Measurements from ENCODE around the gene LRRC37A. TPM values are rescaled to one million over a fixed set of nuclear protein-coding genes. Genes with fewer than 3 reads are reported as not detected.
"Not testable (repeated sequence)": the region's sequence is repeated elsewhere in the genome, so short reads cannot be mapped to it uniquely, and the experiment has no call there.

Gene LRRC37A
- total and polyA plus RNA-seq, 4 experiments from 2014 or later, result 0.05 to 12.9 (median 6.7) TPM

DNA sequence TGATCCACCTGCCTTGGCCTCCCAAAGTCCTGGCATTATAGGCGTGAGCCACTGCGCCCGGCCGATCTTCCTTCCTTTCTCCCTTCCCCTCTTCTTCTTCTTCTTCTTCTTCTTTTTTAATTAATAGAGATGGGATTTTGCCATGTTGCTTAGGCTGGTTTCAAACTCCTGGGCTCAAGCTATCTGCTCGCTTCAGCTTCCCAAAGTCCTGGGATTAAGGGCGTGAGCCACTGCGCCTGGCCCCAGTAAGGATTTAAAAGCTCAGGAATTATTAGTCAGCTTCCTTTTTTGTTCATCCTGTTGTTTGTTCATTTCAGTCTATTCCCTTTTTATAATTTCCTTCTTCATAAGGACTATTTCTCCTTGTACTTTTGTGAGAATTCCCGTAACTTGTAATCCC, 32.7 kb upstream of the LRRC37A start:
- Histone ChIP-seq H3K9me3 (ENCODE audit: control insufficient read depth in 1 of 2, low read length in 2 of 2) (no peaks in the 10 kb centered on the region), H3K4me3 (ENCODE audit: low read length in 2 of 2) (no peak overlapping the region), H3K36me3 (ENCODE audit: insufficient read depth, low read length) (no peaks in the 10 kb centered on the region), H3K27me3 (ENCODE audit: insufficient read depth, low read length) (no peaks in the 10 kb centered on the region), H3K27ac (ENCODE audit: low read depth, low read length) (no peak overlapping the region), H3K4me1 (ENCODE audit: insufficient read depth, low read length) (peaks cover 27% of the 10 kb centered on the region)
- CTCF ChIA-PET (ENCODE audit: partially characterized antibody), result interaction anchor here (1.2 kb wide), 2 partner anchors 10 to 49 kb away, joined by 3 read pairs; no protein-coding TSS in a partner anchor
- H3K9me3 Mint-ChIP-seq, result no peaks in the 10 kb centered on the region
- peak overlapping the region in 2 of 8 donors; percentile 0 to 52 for H3K4me3 Mint-ChIP-seq
- H3K36me3 Mint-ChIP-seq, result peaks cover 0 to 12% of the 10 kb centered on the region in 2 donors
- H3K27me3 Mint-ChIP-seq, result peaks cover 2 to 12% of the 10 kb centered on the region in 2 donors
- intact Hi-C loops (cut with micrococcal nuclease), result no loop called here
- peaks cover 18 to 36% (median 28%) of the 10 kb centered on the region in 4 donors for H3K4me1 Mint-ChIP-seq
- DNase-seq, result no peak
- H3K27ac Mint-ChIP-seq, result peak overlapping the region in 1 of 7 donors; percentile 48
- POLR2A ChIA-PET (ENCODE audit: partially characterized antibody), result no interaction called here

DNA sequence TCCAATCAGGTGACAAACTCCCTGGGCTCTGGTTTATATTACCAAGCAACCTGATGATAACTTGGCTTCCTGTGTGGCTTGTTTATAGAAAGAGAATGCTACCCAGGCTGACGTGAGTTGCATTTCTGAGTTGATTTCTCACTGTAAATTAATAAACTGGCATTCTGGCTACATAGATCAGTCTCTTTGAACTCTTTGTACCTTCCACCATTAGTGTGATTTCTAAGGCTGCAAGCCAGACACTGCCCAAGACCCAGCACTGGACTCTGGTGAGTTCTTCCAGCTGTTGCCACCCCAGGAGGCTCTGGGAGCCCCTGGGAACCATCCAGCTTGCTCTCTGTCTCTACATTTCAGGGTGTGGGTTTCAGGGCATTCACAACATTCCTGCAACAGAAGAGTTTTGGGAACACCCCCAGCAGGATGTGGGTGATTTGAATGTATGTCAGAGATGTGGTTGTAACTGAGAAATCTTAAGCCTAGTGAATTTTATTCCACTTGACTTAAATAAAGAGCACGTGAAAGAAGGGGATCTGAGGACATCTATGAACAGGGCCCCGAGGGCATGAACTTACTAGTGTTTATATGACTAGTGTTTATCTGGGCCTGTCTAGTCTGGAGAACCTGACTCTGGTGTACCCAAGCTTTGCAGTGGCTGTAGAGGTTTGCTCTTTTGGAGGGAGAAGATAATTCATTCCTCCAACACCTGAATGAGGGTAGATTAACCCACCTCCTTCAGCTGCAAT, 30.3 kb upstream of the LRRC37A start:
- peak overlapping the region; percentile 18 for H3K27ac ChIP-seq (ENCODE audit: low read depth, low read length)
- H3K4me1 ChIP-seq (ENCODE audit: insufficient read depth, low read length), result peaks cover 33% of the 10 kb centered on the region
- POLR2A ChIA-PET (ENCODE audit: partially characterized antibody), result interaction anchor here (0.6 to 2.9 kb wide), 5 partner anchors 12 to 262 kb away, joined by 3 to 10 read pairs (median 3); partner anchors contain the start of gene KANSL1
- peak overlapping the region; percentile 66 to 96 (median 90) for H3K27ac Mint-ChIP-seq
- H3K27me3 Mint-ChIP-seq, result peaks cover 2 to 16% of the 10 kb centered on the region in 2 donors
- no peaks in the 10 kb centered on the region for H3K9me3 ChIP-seq (ENCODE audit: control insufficient read depth in 1 of 2, low read length in 2 of 2)
- H3K4me1 Mint-ChIP-seq, result peaks cover 22 to 48% (median 35%) of the 10 kb centered on the region in 4 donors
- CTCF ChIA-PET (ENCODE audit: partially characterized antibody), result interaction anchor here (1.2 to 1.6 kb wide), 2 partner anchors 22 to 54 kb away, joined by 3 to 4 read pairs; no protein-coding TSS in a partner anchor
- H3K36me3 Mint-ChIP-seq, result peaks cover 0 to 15% of the 10 kb centered on the region in 2 donors
- DNase-seq, result peak; percentile 53 to 66 (median 60)
- no peak overlapping the region for H3K4me3 ChIP-seq (ENCODE audit: low read length in 2 of 2)
- H3K4me3 Mint-ChIP-seq, result peak overlapping the region; percentile 37 to 92 (median 66)
- H3K27me3 ChIP-seq (ENCODE audit: insufficient read depth, low read length), result no peaks in the 10 kb centered on the region
- no peaks in the 10 kb centered on the region for H3K36me3 ChIP-seq (ENCODE audit: insufficient read depth, low read length)
- intact Hi-C loops (cut with micrococcal nuclease), result no loop called here
- H3K9me3 Mint-ChIP-seq, result no peaks in the 10 kb centered on the region

DNA sequence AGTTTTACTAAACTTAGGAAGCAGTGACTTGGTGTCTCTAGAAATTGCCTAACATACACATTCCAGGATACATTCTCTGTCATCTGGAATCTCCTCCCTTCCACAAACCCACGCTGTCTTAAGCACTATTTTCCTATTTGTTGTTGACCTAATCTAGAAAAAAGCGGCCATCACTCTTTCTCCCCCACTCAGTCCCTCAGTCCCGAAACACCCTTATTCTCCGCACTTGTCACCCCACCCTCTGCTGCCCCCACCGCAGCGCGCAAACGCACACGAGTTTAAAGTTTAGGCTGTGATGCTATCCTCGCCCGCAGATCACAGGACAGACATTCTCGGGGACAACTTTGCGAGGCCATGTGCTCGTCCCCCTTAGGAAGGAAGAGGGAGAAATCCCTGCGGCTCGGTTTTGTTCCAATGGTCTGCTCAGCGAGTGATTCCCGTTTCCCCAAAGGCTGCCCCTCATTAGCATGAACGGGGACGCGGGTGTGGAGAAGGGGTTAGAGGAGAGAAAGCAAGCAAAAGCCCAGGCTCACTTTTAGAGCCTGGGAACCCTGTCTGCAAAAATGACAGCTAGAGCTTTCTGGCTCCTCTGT, 28.8 kb upstream of the LRRC37A start:
- intact Hi-C loops (cut with micrococcal nuclease), result not testable (repeated sequence)
- POLR2A ChIA-PET (ENCODE audit: partially characterized antibody), result interaction anchor here (2.9 kb wide), 1 partner anchor 11 kb away, joined by 10 read pairs; no protein-coding TSS in a partner anchor
- peak overlapping the region; percentile 37 to 57 for H3K4me3 ChIP-seq (ENCODE audit: low read length in 2 of 2)

DNA sequence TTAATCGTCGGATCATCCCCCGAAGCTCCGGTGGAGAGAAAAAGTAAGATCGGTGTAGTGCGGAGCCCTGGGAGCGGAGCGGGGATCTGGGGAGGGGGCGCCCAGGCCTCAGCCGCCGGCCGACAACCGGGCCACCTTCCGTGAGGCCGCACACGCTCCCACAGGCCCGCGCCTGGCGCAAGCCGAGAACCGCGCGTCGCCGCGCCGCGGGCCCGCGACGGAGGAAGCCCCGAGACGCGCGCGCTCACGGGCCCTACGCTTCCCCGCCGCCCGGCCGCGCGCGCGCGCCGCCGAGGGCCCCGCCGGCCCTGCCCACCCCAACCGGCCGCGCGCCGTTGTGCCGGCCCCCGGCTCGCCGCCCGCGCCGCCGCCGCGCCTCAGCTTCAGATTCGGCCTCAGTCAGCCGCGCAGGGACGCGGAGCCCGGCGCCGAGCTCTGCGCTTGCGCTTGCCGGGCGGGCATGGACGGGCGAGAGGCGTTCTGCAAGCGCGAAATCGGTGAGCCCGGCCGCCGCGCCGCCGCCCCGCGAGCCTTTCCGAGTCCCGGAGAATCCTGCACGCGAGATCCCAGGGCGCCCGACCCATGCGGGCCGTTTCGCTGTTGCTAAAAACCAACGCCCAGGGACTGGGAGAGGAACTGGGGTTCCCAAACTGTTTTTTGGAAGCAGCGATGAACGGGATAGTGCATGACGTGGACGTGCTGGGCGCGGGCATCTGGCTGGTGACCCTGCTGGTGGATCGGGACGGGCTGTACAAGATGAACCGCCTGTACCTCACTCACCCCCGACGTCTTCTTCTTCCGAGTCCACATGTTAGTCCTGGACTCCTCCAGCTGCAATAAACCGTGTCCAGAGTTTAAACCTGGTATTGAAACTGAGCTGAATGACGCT, 28.0 kb upstream of the LRRC37A start:
- Histone ChIP-seq H3K9me3 (ENCODE audit: control insufficient read depth in 1 of 2, low read length in 2 of 2) (no peaks in the 10 kb centered on the region), H3K4me3 (ENCODE audit: low read length in 2 of 2) (peak overlapping the region; percentile 57 to 85), H3K36me3 (ENCODE audit: insufficient read depth, low read length) (no peaks in the 10 kb centered on the region), H3K4me1 (ENCODE audit: insufficient read depth, low read length) (peaks cover 33% of the 10 kb centered on the region), H3K27ac (ENCODE audit: low read depth, low read length) (peak overlapping the region; percentile 60), H3K27me3 (ENCODE audit: insufficient read depth, low read length) (no peaks in the 10 kb centered on the region)
- ChIA-PET CTCF (ENCODE audit: partially characterized antibody) (interaction anchor here (0.6 to 2.0 kb wide), 3 partner anchors 13 to 58 kb away, joined by 3 to 5 read pairs (median 3); no protein-coding TSS in a partner anchor), POLR2A (ENCODE audit: partially characterized antibody) (interaction anchor here (1.2 to 2.9 kb wide), 3 partner anchors 10 to 681 kb away, joined by 4 to 10 read pairs (median 5); partner anchors contain the start of gene KANSL1)
- intact Hi-C loops (cut with micrococcal nuclease), result no loop called here
- Mint-ChIP-seq H3K27ac (peak overlapping the region; percentile 82 to 95 (median 92)), H3K27me3 (peaks cover 2 to 10% of the 10 kb centered on the region in 2 donors), H3K9me3 (no peaks in the 10 kb centered on the region), H3K4me1 (peaks cover 20 to 41% (median 32%) of the 10 kb centered on the region in 4 donors), H3K4me3 (peak overlapping the region; percentile 90 to 95 (median 94)), H3K36me3 (peaks cover 0 to 9% of the 10 kb centered on the region in 2 donors)
- peak; percentile 57 to 86 (median 83) for DNase-seq

More for the DNA sequence above, 28.8 kb upstream of the LRRC37A start:
- not testable (repeated sequence) for H3K27me3 Mint-ChIP-seq; H3K9me3 Mint-ChIP-seq; H3K27me3 ChIP-seq (ENCODE audit: insufficient read depth, low read length); H3K36me3 Mint-ChIP-seq; DNase-seq; H3K9me3 ChIP-seq (ENCODE audit: control insufficient read depth in 1 of 2, low read length in 2 of 2); H3K36me3 ChIP-seq (ENCODE audit: insufficient read depth, low read length)
- CTCF ChIA-PET (ENCODE audit: partially characterized antibody), result interaction anchor here (1.0 to 1.2 kb wide), 2 partner anchors 53 to 55 kb away, joined by 3 read pairs; no protein-coding TSS in a partner anchor
- H3K27ac ChIP-seq (ENCODE audit: low read depth, low read length), result peak overlapping the region; percentile 58
- Mint-ChIP-seq H3K4me1 (peaks cover 20 to 41% (median 32%) of the 10 kb centered on the region in 4 donors), H3K4me3 (peak overlapping the region; percentile 79 to 95 (median 92)), H3K27ac (peak overlapping the region; percentile 51 to 95 (median 90))
- peaks cover 33% of the 10 kb centered on the region for H3K4me1 ChIP-seq (ENCODE audit: insufficient read depth, low read length)

DNA sequence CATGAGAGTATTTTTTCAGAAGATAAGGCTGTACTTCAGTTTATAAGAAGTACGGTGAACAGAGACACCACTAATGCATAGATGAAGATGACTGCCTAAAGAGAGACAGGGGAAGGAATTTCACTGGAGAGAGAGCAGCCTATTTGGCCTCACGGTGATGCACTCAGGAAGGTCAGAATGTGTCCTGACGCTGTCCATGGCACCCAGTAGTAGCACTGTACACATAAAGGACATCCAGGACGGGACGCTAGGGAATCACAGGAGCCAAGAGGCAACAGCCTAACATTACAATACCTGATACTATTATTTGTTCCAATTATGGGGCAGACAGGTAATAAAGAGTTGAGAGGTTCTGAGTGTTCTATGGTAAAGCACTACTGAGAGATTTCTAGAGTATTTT, 24.9 kb upstream of the LRRC37A start:
- peaks cover 0 to 7% of the 10 kb centered on the region in 2 donors for H3K36me3 Mint-ChIP-seq
- Histone ChIP-seq H3K9me3 (ENCODE audit: control insufficient read depth in 1 of 2, low read length in 2 of 2) (no peaks in the 10 kb centered on the region), H3K4me1 (ENCODE audit: insufficient read depth, low read length) (peaks cover 20% of the 10 kb centered on the region), H3K27me3 (ENCODE audit: insufficient read depth, low read length) (no peaks in the 10 kb centered on the region), H3K4me3 (ENCODE audit: low read length in 2 of 2) (no peak overlapping the region), H3K27ac (ENCODE audit: low read depth, low read length) (no peak overlapping the region), H3K36me3 (ENCODE audit: insufficient read depth, low read length) (no peaks in the 10 kb centered on the region)
- H3K27ac Mint-ChIP-seq, result no peak overlapping the region
- H3K4me3 Mint-ChIP-seq, result no peak overlapping the region
- peaks cover 2 to 10% of the 10 kb centered on the region in 2 donors for H3K27me3 Mint-ChIP-seq
- no peak for DNase-seq
- intact Hi-C loops (cut with micrococcal nuclease), result no loop called here
- peaks cover 10 to 29% (median 22%) of the 10 kb centered on the region in 4 donors for H3K4me1 Mint-ChIP-seq
- no peaks in the 10 kb centered on the region for H3K9me3 Mint-ChIP-seq
- ChIA-PET POLR2A (ENCODE audit: partially characterized antibody) (no interaction called here), CTCF (ENCODE audit: partially characterized antibody) (interaction anchor here (1.5 kb wide), 1 partner anchor 17 kb away, joined by 4 read pairs; no protein-coding TSS in a partner anchor)

DNA sequence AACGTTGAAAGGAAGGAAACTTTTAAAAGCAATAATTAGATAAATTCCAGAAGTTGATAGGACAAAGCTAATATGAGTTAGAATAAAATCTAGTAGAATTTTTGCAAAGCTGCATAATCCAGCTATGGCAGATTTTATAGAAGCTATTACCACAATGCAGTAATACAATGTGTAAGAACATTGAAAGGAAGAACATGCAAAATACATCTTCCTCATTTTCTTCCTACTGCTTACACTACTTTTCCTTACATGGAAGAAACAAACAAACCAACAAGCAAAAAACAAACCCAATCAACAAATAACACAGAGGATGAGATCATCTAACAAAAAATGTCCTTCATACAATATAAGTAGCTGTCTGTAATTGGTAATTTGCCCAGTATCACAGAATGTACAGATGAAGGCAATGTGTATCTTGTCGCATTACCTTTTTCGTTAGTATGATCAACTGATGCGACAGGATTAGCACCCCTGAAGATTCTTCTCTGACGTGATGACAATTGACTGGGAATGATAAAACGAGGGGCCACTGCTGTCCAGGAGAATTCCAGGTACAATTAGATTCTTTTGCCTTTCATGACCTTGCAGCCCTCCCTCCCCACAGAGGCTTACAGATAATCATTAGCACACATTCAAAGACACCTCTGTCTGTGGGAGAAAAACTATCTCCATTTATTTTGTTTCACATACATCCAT, 21.2 kb upstream of the LRRC37A start:
- H3K9me3 Mint-ChIP-seq, result no peaks in the 10 kb centered on the region
- peaks cover 0 to 5% (median 0%) of the 10 kb centered on the region in 4 donors for H3K4me1 Mint-ChIP-seq
- Histone ChIP-seq H3K27me3 (ENCODE audit: insufficient read depth, low read length) (no peaks in the 10 kb centered on the region), H3K4me1 (ENCODE audit: insufficient read depth, low read length) (no peaks in the 10 kb centered on the region), H3K27ac (ENCODE audit: low read depth, low read length) (no peak overlapping the region), H3K9me3 (ENCODE audit: control insufficient read depth in 1 of 2, low read length in 2 of 2) (no peaks in the 10 kb centered on the region), H3K36me3 (ENCODE audit: insufficient read depth, low read length) (no peaks in the 10 kb centered on the region), H3K4me3 (ENCODE audit: low read length in 2 of 2) (no peak overlapping the region)
- peaks cover 3% of the 10 kb centered on the region in 2 donors for H3K27me3 Mint-ChIP-seq
- H3K4me3 Mint-ChIP-seq, result no peak overlapping the region
- intact Hi-C loops (cut with micrococcal nuclease), result no loop called here
- no peak for DNase-seq
- H3K36me3 Mint-ChIP-seq, result no peaks in the 10 kb centered on the region
- POLR2A ChIA-PET (ENCODE audit: partially characterized antibody), result no interaction called here
- no peak overlapping the region for H3K27ac Mint-ChIP-seq
- CTCF ChIA-PET (ENCODE audit: partially characterized antibody), result interaction anchor here (0.6 to 1.5 kb wide), 2 partner anchors 13 to 15 kb away, joined by 4 read pairs; no protein-coding TSS in a partner anchor
